HG02852 (cell line): Measurements from ENCODE around the gene REXO1.
"Not testable (repeated sequence)": the region's sequence is repeated elsewhere in the genome, so short reads cannot be mapped to it uniquely, and the experiment has no call there.

ENCODE experiments used
- ATAC-seq: cut with Tn5 transposase; IDR thresholded peaks from one replicate; pipeline ENCODE4 v1.9.1; 2021; ENCODE audit warnings: mild to moderate bottlenecking, moderate library complexity; ENCODE audit not compliant: unreplicated experiment

REXO1 gene

DNA sequence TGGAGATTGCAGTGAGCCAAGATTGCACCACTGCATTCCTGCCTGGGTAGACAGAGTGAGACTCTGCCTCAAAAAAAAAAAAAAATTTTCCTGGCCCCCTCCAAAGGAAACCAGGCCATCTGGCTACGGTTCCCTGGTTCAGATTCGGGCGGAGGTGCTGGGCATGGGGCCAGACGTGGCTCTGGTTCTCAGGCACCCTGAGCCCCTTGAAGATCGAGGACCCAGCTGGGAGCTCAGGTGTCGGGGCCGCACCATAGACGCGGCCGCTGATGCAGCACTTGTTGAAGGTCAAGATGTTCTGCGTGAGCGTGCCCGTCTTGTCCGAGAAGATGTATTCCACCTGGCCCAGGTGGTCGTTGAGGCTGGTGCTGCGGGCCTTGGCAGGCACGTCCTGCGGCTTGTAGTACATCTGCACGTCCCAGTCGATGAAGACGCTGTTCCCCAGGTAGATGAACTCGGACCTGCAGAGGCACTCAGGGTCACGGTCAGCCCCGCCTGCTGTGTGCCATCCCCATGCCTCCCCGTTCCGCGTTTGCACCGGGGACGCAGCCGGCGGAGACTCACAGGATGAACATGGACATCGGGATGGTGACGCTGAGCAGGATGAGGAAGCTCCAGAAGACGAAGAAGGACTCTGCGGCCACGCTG is 48.5 kb downstream of the REXO1 start:
- no peak for ATAC-seq

DNA sequence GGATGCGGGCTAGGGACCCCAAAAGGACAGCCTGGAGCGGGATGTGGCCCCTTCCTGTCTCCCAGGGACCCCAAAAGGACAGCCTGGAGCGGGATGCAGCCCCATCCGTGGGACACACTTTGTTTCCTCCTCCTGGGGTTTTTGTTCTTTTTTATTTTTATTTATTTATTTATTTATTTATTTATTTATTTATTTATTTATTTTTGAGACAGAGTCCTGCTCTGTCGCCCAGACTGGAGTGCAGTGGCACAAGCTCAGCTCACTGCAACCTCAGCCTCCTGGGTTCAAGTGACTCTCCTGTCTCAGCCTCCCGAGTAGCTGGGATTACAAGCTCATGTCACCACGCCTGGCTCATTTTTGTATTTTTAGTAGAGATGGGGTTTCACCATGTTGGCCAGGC is 51.0 kb downstream of the REXO1 start:
- ATAC-seq, result not testable (repeated sequence)

DNA sequence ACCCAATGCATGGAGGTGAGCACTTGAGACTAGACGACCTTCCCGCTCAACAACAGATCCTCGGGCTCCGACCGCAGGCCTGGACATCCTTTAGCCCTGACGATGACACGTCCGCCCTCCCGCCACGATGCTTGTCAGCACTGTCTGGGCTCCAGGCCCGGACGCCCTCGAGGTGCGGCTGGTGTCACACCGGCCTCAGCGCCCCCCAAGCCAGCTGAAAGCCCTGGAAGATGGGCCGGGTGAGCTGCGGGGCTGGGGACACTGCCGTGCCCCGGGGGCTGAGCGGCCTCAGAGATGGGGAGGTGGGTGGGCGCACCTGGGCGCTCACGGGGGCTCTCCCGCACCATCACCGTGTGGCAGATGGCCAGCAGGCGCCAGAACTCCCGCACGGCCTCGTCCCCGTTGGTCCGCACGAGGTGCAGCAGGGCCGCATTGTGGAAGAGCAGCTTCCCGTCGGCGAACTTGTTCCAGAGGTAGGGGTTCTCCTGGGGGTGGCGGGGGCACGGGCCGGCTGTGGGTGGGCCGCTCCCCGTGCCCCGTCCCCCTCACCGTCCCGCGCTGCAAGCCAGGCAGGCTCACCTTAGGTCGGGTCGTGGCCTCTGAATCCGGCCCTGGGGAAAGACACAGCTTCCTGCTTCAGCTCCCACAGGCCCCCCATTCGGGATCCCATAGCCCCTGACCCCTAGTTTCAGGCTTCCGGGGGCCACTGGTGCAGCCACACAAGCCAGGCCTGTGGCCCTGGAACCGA is 51.7 kb downstream of the REXO1 start:
- ATAC-seq, result no peak

- no peak for ATAC-seq
These were observed 53.7 kb downstream of the REXO1 start for GRCh38 chr19:1794424-1795172.

GRCh38 chr19:1791879-1792278 is 56.4 kb downstream of the REXO1 start:
- ATAC-seq, result no peak

DNA sequence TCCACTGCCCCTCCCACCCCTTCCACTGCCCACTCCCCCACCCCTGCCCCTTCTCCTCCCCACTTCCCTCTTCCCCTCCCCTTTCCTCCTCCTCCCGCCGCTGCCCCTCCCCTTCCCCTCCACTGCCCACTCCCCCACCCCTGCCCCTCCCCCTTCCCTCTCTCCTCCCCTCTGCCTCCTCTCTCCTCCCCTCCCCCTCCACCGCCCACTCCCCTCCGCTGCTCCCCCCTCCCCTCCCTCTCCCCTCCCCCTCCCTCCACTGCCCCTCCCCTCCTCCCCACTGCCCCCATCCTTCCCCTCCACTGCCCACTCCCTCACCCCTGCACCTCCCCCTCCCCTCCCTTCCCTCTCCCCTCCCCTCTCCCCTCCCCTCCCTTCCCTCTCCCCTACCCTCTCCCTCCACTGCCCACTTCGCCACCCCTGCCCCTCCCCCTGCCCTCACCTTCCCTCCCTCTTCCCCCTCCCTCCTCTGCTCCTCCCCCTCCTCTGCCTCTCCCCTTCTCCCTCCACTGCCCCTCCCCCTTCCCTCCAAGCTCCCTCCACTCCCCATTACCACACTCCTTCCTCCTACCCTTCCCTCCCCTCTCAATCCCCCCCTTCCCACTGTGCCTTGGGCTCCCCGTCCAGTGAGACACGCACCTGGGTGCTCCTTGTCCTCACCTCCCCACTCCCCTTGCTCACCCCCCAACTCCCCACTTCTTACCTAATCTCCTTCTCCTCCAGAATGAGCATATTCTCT is 58.1 kb downstream of the REXO1 start:
- no peak for ATAC-seq

DNA sequence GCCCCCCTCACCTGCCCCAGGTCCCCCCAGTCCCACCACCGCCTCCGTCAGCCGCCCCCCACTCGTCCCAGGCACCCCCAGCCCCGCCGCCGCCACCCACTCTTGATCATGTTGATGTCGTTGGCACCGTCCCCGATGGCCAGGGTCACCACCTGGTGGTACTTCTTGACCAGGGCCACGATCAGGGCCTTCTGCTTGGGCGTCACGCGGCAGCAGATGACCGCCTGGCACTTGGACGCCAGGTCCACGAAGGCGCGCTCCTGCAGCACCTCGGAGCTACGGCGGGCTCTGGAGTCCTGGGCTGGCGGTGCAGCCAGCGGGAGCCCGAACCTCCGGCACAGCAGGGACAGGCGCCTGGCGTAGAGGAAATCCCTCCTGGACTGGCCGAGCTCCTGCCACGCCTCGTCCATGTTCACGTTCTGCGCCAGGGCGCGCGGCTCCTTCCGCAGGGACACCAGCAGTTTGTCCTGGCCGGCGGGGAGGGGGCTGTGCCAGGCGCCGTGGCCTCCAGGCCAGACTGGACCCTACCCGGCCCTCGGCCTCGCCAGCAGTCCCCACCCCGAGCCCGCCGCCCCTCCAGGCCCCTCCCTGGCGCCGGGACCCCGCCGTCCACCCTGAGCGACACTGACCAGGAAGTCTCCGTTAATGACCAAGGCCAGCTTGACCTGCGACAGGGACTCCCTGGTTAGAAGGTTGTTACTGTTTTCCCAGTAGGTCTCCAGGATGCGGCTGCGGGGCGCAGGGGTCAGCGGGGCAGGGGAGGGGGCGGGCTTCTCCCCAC is 58.8 kb downstream of the REXO1 start:
- no peak for ATAC-seq

DNA sequence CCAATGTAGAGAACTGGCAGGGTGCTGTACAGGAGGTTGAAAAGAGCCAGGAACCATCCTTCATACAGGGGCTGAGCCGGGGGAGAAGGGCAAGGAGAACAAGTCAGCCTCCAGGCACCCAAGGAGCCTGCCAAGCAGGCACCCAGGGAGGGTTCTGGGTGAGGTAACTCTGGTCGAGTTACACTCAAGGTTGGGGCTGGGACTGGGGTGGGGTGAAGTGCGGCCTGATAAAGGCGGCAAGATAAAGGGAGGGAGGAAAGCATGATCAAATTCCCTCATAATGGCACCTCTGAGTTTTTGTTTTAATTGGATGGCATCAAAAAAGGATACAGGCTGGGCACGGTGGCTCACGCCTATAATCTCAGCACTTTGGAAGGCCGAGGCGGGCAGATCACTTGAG is 61.2 kb downstream of the REXO1 start:
- ATAC-seq, result no peak

DNA sequence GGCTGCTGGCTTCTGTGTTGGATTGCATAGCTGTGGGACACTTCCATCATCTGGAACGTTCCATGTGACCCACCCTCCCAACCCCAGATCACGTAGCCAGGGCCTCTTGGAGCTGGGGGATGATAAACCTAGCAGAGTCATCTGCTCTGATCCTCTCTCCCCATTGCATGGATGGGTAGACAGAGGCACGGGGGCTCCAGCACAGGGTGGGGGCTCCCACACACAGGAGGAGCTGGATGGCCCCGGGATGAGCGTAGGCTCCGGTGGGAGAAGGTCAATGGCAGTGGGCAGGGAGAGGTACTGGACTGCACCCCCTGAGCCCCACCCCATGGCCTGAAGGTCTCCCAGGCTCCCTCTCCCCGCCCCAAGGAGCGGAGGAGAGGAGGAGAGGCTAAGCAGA is 61.6 kb downstream of the REXO1 start:
- no peak for ATAC-seq

DNA sequence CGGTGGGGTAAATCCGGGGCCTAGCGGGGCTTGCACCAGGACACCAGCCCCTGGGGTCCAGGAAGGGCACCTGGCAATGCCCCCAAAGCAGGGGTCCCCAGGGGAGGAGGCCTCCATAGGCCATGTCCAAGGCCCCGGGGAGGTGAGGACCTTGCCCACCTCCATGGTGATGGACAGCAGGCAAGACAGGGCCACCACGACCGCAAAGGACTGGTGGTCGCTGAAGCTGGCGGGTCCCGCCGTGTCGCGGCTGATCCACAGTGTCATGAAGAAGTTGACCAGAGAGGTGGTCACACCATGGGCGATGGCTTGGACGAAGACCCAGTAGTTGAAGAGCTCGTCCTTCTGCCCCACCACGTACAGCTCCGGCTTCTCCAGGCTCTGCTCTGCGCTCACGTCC is 63.0 kb downstream of the REXO1 start:
- ATAC-seq, result no peak

DNA sequence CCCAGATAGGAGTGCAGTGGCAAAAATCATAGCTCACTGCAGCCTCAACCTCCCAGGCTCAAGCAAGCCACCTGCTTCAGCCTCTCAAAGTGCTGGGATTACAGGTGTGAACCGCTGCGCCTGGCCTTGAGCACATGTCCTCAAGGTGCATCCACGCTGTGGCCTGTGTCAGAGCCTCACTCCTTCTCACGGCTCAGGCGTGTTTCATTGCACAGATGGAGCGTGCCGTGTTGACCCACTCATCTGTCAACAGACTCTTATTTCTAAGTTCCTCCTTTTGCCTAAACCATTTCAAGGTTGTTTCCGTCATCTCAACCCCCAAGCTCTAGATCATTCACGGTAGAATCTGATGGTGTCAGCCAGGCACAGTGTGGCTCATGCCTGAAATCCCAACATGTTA is 64.4 kb downstream of the REXO1 start:
- no peak for ATAC-seq

GRCh38 chr19:1783354-1783753 is 64.9 kb downstream of the REXO1 start:
- ATAC-seq, result no peak

GRCh38 chr19:1782521-1782920 is 65.8 kb downstream of the REXO1 start:
- ATAC-seq, result no peak

DNA sequence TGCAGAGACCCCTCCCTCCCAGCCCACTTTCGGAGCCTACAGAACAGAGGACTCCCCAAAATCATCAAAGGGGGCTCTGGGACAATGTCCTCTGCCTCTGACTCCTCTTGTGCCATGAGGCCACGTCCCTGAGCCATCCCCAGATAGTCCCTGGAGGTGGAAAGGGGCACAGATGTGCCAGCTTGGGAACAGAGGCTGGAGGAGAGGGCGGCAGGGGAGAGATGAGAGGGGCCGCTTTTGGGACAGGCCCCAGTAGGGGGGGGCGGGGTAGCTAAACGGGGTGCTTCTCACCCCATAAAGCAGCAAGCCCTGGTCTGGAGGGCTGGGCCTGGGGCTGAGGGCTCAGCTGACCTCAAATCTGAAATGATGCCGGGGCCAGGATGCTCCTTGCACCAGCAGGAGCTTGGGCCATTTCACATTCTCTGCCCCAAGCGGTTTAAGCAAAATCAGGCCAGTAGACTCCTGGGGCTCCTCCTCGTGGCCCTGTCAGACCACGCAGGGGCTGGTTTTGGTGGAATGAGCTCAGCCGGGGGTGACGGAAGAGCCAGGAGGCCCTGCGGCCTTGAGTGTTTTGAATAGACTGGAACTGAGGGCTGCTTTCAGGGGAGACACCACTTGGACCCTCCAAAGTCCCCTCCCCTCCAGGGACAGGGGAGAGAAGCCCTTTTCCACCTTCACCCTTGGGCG is 67.9 kb downstream of the REXO1 start:
- ATAC-seq, result no peak

DNA sequence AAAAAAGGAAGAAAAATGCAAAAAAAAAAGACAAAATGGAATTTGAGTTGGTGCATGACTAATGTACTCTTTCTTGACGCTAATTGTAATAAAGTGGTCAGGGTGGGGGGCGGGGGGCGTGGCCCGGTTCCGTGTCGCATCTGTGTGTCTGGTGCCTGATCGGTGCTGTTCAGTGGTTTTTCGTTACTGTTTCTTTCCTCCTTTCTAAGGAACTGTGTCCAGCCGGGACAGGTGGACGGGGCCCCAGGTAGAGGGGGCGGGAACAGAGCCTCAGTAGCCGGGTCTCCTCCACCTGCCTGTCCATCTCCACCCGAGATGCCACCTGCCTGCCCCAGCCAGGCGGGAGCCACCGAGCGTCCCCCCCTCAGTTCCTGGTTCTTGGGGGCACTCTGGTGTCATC is 68.7 kb downstream of the REXO1 start:
- ATAC-seq, result no peak

DNA sequence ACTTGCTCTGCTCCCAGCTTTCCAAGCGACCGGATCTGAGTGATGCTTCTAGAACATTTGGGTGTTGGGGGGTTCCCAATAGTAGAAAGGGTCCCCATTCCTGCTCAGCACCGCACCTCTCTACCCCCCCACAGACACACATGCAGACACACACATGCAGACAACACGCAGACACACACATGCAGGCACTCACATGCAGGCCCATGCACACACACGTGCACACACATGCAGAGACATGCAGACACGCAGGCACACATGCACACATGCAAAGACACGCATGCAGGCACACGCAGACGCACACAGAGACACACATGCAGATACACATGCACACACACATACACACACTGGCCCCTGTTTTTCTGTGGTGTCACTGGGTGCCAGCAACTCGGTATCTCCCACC is 71.1 kb downstream of the REXO1 start:
- ATAC-seq, result no peak

GRCh38 chr19:1776606-1777147 is 71.6 kb downstream of the REXO1 start:
- ATAC-seq, result no peak

DNA sequence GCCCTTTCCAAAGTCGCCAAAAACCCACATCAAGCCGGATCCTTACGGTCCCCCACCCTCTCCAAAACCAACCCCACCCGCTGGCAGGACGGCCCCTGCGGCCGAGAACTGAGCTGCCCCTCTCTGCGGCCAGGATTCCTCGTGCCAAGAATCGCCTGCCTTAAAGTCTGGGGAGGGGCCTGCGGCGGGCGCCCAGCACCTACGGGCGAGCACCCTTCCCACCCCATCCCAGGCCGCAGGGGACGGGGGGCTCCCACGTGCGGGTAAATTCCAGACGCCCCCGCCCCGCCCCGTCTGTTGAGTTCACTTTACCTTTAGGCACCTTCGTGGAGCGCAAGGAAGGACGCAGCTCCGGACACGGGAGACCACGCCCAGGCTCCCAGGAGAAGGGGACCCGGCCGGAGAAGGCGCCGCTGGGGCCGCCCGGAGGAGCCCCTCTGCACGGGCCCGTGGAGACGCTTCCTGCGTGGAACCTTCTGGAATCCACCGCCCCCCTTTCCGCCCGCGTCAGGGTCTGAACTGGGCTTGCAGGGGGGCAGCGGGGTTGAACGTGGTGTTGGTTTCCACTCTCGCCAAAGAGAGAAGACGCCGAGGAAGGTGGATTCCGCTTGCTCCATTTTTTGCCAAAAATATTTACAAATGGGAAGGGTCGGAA is 72.2 kb downstream of the REXO1 start:
- ATAC-seq, result no peak
